ENCODE results near the gene GALNT11.

DNA sequence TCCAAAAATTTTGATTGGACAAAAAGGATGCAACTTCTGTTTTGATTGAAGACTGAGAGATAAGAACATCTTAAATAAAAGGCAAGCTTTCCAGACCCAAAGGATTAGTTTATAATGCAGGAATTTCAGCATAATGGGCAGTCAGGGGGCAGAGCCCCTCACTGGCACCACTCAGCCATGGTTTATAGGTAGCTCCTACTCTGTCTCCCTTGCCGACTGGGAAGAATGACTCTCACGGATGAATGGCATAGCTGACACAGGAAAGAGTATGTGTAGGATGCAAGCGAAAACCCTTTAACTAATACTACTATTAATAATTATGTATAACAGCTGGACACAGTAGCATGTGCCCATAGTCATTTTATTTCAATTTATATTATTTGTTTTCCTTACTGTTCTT is 53.3 kb downstream of the GALNT11 start:
- TF ChIP-seq EP300 (IDR thresholded peaks at IDR 0.05) (no peak), POLR2A (IDR thresholded peaks at IDR 0.05) (no peak)
- TF ChIP-seq, protein P1, sequence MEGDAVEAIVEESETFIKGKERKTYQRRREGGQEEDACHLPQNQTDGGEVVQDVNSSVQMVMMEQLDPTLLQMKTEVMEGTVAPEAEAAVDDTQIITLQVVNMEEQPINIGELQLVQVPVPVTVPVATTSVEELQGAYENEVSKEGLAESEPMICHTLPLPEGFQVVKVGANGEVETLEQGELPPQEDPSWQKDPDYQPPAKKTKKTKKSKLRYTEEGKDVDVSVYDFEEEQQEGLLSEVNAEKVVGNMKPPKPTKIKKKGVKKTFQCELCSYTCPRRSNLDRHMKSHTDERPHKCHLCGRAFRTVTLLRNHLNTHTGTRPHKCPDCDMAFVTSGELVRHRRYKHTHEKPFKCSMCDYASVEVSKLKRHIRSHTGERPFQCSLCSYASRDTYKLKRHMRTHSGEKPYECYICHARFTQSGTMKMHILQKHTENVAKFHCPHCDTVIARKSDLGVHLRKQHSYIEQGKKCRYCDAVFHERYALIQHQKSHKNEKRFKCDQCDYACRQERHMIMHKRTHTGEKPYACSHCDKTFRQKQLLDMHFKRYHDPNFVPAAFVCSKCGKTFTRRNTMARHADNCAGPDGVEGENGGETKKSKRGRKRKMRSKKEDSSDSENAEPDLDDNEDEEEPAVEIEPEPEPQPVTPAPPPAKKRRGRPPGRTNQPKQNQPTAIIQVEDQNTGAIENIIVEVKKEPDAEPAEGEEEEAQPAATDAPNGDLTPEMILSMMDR (IDR thresholded peaks at IDR 0.05), result no peak

Data from gastroesophageal sphincter (tissue), 3 donors.